HL-60 (cell line): ENCODE results near the gene ERGIC1.

Experiments used
- DNase-seq, 2 experiments: peaks; one replicate each; pipeline ENCODE4 v3.0.0-alpha.2; 2010 to 2020; ENCODE audit warnings: low read depth in 1 of 2, low spot score in 1 of 2
- H3K27ac ChIP-seq: fragments of 250-450 bp; sonication (Bioruptor Pico); replicated peaks from 2 replicates; pipeline ENCODE4 v1.5.1; 2020; ENCODE audit warnings: mild to moderate bottlenecking, moderate library complexity
- H3K27me3 ChIP-seq: fragments of 250-450 bp; sonication (Bioruptor Pico); 2 replicates; pipeline ENCODE4 v1.5.1; 2021; ENCODE audit warnings: mild to moderate bottlenecking, moderate library complexity; ENCODE audit not compliant: insufficient read depth, poor library complexity, severe bottlenecking
- H3K4me3 ChIP-seq: replicated peaks from 2 replicates; pipeline ENCODE4 v1.5.1; 2011; ENCODE audit warnings: mild to moderate bottlenecking, control low read depth, low read length; ENCODE audit not compliant: insufficient read depth
- GABPA ChIP-seq: IDR thresholded peaks from 2 replicates; pipeline ENCODE4 v1.6.1; 2012; ENCODE audit warnings: low read depth
- POLR2AphosphoS5 ChIP-seq: IDR thresholded peaks from 2 replicates; pipeline ENCODE4 v1.6.1; 2012; ENCODE audit warnings: low read depth
- SPI1 ChIP-seq: IDR thresholded peaks from 2 replicates; pipeline ENCODE4 v1.6.1; 2012; ENCODE audit warnings: low read depth, mild to moderate bottlenecking, borderline replicate concordance
- TF ChIP-seq, protein P1 (sequence below): IDR thresholded peaks from one replicate; pipeline ENCODE4 v1.5.1; 2011; ENCODE audit warnings: low read length, control low read depth, inconsistent platforms; ENCODE audit not compliant: insufficient read depth
- TF ChIP-seq, protein P2 (sequence below): IDR thresholded peaks from 2 replicates; pipeline ENCODE4 v1.6.1; 2012; ENCODE audit warnings: low read depth; ENCODE audit not compliant: insufficient replicate concordance

Gene ERGIC1

DNA sequence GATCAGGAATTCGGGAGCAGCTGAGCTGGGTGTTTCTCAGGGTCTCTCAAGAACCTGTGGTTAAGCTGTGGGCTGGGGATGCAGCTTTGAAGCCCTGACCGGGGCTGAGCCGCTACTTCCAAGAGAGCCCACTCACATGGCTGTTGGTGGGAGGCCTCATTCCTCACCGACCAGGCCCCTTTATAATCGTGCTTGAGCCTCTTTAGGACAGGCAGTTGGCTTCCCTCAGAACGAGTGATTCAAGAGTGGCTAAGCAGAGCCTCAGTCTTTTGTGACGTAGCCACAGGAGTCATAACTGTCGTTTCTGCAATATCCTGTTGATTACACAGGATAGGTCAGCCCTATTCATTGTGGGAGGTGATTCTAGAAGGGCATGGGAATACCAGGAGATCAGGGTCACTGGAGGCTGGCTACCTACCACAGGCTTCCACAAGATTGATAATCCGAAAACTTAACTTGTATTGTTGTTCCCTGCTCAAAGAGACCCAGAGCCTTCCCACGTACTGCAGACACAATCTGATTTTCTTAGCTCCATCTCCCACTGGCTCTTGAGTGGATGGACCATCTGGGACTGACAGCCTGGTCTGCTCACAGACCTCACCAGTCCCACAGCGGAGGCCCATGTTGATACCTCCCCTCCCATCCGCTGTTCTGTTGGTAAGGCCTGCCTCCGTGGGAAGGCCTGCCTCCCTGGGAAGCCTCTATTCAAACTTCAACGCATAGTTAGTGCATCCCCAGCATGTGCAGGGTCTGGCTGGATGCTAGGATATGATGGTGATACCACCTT is 3.0 kb upstream of the ERGIC1 start:
- TF ChIP-seq, protein P1, sequence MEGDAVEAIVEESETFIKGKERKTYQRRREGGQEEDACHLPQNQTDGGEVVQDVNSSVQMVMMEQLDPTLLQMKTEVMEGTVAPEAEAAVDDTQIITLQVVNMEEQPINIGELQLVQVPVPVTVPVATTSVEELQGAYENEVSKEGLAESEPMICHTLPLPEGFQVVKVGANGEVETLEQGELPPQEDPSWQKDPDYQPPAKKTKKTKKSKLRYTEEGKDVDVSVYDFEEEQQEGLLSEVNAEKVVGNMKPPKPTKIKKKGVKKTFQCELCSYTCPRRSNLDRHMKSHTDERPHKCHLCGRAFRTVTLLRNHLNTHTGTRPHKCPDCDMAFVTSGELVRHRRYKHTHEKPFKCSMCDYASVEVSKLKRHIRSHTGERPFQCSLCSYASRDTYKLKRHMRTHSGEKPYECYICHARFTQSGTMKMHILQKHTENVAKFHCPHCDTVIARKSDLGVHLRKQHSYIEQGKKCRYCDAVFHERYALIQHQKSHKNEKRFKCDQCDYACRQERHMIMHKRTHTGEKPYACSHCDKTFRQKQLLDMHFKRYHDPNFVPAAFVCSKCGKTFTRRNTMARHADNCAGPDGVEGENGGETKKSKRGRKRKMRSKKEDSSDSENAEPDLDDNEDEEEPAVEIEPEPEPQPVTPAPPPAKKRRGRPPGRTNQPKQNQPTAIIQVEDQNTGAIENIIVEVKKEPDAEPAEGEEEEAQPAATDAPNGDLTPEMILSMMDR: no peak
- TF ChIP-seq GABPA: no peak
- no peak for TF ChIP-seq SPI1
- TF ChIP-seq, protein P2, sequence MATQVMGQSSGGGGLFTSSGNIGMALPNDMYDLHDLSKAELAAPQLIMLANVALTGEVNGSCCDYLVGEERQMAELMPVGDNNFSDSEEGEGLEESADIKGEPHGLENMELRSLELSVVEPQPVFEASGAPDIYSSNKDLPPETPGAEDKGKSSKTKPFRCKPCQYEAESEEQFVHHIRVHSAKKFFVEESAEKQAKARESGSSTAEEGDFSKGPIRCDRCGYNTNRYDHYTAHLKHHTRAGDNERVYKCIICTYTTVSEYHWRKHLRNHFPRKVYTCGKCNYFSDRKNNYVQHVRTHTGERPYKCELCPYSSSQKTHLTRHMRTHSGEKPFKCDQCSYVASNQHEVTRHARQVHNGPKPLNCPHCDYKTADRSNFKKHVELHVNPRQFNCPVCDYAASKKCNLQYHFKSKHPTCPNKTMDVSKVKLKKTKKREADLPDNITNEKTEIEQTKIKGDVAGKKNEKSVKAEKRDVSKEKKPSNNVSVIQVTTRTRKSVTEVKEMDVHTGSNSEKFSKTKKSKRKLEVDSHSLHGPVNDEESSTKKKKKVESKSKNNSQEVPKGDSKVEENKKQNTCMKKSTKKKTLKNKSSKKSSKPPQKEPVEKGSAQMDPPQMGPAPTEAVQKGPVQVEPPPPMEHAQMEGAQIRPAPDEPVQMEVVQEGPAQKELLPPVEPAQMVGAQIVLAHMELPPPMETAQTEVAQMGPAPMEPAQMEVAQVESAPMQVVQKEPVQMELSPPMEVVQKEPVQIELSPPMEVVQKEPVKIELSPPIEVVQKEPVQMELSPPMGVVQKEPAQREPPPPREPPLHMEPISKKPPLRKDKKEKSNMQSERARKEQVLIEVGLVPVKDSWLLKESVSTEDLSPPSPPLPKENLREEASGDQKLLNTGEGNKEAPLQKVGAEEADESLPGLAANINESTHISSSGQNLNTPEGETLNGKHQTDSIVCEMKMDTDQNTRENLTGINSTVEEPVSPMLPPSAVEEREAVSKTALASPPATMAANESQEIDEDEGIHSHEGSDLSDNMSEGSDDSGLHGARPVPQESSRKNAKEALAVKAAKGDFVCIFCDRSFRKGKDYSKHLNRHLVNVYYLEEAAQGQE: no peak
- TF ChIP-seq POLR2AphosphoS5: no peak
- no peak overlapping the region for H3K4me3 ChIP-seq
- H3K27me3 ChIP-seq: no peaks in the 10 kb centered on the region
- peak in 1 of 2 experiments; percentile 34 for DNase-seq
- peak overlapping the region; percentile 38; the same call in 1 of the 2 replicates for H3K27ac ChIP-seq

DNA sequence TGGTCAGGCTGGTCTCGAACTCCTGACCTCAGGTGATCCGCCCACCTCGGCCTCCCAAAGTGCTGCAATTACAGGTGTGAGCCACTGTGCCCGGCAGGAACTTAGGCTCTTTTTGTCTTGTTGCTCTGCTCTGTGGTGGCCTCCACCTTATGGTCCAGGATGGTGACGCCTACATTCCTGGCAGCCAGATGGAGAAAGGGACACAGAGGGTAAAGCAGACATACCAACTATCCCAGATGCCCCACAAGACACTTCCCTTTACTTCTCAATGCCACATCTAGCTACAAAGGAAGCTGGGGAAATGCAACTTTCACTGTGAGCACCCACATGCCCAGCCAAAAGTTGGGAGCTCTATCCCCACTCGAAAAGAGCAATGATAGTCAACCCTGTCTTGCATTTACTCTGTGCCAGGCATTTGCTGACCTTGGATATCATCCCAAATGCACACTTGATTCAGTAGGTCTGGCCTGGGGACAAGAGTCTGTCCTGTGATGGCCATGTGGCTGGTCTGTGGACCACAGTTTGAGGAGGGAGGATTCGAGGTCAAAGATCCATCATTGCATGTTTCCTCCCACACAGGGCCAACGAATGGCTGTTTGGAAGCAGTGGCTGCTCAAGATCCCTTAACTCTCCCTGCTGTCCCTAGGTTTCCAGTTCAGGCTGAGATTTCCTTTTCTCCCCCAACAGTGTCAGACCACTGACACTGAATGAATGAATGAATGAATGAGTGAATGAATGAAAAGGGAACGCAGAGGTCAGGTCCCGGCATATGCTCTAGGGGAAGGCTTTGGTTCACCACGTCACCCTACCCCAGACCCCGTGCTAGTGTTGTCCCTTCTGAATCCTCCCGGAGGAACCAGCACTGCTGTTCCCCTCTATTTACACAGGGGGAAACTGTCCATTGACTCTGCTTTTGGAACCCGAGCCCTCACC is 1.4 kb upstream of the ERGIC1 start:
- Histone ChIP-seq H3K27me3 (no peaks in the 10 kb centered on the region), H3K4me3 (no peak overlapping the region), H3K27ac (no peak overlapping the region)
- DNase-seq: no peak
- TF ChIP-seq, protein P2: no peak
- no peak for TF ChIP-seq POLR2AphosphoS5
- no peak for TF ChIP-seq SPI1
- no peak for TF ChIP-seq GABPA
- TF ChIP-seq, protein P1: no peak

DNA sequence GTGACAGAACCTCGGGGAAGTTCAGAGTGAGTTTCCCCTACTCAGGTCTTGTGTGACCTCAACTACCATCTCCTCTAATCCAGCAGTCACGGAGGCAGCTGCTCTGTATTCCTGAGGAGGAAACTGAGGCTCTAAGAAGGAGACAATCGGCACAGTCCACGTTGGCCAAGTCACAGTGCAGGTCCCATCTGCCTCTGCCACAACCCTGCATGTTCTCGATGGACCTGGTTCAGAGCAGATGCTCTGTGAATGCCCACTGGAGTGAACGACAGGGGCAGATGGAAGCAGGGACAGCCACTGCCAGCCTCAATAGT is 722 bp upstream of the ERGIC1 start:
- Histone ChIP-seq H3K4me3 (no peak overlapping the region), H3K27me3 (no peaks in the 10 kb centered on the region), H3K27ac (no peak overlapping the region)
- DNase-seq: no peak
- TF ChIP-seq GABPA (no peak), POLR2AphosphoS5 (no peak), SPI1 (no peak)
- TF ChIP-seq, protein P2: no peak
